NCI-H128 (cell line): Measurements from ENCODE around the gene KLHL7.
"Not testable (repeated sequence)": the region's sequence is repeated elsewhere in the genome, so short reads cannot be mapped to it uniquely, and the experiment has no call there.

Experiments
- DNase-seq: peaks from one replicate; lab custom pipeline; 2025; ENCODE audit not compliant: unreplicated experiment; lab: John Stamatoyannopoulos, UW

KLHL7 gene

DNA sequence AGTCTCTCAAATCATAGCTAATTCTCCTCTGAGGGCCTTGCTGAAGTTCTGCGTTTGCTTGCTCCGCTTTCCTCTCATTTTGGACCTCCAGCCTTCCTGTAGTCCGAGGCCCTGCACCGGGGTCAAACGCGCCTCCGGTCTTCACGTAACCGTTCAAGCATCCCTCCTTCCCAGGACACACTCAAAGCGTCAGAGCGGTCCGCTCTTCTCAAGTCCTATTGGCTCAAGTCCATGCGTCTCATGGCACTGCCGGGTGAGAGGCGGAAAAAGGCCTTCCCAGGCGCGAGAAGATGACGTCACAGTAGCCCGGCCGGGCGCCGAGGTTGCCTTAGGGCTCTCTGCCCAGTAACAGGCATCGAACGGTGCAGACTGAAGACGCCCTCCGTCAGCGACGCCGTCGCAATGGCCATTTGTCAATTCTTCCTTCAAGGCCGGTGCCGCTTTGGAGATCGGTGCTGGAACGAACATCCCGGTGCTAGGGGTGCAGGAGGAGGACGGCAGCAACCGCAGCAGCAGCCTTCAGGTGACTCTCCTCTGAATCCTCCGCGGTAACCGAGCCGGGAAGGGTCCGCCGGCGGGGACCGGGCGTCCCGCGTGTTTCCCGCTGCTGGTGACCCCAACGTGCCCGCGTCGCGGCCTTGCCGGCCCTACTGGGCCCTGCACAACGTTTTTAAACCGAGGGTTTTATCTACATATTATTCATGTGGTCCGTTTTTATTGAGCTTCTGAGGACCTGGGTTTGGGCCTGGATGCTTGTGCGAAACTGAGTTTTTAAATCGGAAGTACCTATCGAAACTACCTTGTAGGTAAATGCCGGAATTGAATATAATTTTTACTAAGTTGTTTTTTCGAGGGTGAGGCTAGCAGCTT lies 76.3 kb downstream of the KLHL7 start, which contains the start of gene NUP42:
Gene NUP42 (plus strand): TSS at position 365 of the 870 bp plus-strand sequence. CDS start 38 bp downstream, at position 403.
- peak; percentile 94 for DNase-seq

DNA sequence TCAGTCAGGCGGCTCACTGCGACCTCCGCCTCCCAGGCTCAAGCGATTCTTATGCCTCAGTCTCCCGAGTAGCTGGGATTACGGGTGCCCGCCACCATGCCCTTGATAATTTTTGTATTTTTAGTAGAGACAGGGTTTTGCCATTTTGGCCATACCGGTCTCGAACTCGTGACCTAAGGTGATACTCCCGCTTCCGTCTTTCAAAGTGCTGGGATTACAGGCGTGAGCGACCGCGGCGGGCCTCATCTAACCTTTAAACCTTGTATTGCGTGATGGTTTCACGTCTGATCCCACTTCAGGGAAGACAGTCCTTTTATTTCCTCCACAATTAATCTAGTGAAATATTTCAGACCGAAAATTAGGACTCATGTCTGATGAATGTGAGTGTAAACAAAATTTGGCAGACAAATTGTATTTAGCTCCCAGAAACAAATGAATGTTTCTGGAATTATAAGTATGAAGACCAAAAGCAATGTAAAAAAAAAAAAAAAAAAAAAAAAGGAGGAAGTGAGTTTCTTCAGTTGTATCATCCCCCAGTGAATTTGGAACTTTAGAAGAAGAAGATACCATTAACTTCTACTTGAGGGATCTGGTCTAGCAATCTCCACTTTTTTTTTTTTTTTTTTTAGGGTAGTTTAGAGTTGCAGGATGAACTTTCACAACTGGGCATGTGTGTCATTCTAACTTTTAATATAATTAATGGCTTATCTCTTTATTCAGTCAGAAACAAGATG lies 77.9 kb downstream of the KLHL7 start:
- DNase-seq = no peak

DNA sequence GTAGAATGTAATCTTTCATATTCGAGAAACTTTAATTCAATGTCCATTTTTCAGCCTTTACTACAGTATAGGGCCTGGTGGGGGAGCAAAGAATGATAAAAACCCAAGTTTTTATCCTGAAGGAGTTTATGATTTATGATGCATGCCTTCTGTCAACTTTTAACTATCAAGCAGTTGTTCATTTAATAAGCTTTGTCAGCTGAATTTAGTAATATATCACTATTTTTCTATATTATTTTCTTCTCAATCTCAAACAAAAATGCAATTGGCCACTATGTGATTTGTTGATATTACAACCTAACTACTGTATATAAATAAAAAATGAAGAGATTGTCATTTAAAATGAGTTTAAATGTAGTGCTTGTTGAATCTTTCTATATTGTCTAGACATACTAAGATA lies 78.7 kb downstream of the KLHL7 start:
- no peak for DNase-seq

DNA sequence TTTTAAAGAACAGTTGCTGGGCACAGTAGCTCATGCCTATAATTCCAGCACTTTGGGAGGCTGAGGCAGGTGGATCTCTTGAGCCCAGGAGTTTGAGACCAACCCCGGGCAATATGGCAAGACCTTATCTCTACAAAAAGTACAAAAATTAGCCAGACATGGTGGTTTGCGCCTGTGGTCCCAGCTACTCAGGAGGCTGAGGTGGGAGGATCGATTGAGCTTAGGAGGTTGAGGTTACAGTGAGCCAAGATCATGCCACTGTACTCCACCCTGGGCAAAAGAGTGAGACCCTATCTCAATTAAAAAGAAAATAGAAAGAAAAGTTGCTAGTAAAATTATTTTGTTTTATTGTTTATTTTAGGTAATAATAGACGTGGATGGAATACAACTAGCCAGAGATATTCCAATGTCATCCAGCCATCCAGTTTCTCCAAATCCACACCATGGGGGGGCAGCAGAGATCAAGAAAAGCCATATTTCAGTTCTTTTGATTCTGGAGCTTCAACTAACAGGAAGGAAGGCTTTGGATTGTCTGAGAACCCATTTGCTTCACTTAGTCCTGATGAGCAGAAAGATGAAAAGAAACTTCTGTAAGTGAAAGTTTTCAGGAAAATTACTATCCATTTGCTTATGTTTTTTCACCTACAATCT lies 79.2 kb downstream of the KLHL7 start:
- no peak for DNase-seq

DNA sequence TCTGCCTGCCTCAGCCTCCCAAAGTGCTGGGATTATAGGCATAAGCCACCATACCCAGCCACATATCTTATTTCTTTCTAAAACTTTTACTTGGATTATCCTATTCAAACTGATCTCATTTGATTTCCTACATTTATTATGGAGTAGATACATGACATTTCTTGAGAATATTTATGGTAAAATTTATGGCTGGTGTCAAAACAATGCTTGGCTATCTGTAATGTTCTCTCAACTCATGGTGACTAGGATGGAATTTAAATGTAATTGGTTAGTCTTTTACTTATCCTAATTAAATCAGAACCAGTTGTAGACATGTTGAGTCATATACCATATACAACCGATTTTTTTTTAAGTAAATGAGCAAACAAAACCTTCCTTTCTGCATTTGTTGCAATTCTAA lies 80.4 kb downstream of the KLHL7 start:
- no peak for DNase-seq

DNA sequence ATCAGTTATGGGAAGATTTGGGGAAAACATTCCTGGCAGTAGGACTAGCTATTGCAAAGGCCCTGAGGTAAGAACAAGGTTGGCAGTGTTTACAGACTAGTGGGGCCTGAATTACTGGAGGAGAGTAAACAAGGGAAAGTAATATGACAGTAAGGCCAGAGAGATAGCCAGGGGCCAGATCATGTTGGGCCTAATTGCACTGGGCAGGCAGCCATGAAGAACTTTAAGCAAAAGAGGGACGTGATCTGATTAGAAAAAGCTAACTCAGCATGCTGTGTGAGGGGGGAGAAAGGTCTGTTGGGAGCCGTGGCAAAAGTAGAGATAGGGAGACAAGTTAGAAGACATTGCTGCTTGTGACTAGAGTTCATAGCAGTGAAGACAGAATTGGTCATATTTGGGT lies 85.4 kb downstream of the KLHL7 start:
- DNase-seq = no peak

DNA sequence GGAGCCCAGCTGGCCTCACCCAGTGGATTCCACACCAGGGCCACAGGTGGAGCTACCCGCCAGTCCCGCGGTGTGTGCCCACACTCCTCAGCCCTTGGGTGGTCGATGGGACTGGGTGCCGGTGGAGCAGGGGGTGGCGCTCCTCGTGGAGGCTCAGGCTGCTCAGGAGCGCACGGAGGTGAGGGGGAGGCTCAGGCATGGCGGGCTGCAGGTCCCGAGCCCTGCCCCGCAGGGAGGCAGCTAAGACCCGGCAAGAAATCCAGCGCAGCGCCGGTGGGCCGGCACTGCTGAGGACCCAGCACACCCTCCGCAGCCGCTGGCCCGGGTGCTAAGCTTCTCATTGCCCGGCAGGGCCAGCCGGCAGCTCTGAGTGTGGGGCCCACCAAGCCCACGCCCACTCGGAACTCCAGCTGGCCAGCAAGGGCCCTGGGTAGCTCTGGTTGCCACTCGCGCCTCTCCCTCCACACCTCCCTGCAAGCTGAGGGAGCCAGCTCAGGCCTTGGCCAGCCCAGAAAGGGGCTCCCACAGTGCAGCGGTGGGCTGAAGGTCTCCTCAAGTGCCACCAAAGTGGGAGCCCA lies 88.2 kb downstream of the KLHL7 start:
- DNase-seq = not testable (repeated sequence)

DNA sequence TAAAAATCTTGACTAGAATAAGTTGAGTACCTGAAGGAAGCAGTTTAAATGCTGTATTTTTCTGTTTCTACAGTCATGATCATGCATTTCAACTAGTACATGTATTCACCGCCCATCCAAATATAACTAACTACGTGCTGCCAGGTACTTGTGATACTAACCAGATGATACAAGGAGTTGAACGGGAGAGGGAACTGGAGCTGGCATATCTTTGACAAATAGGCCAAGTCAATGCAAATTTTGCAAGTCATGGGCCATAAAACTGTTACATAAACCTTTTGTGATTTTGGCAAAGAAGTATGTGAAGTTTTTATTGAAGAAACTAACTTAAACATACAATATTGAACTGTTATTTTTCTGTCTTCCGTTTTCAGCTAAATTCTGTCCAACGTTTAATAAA lies 90.7 kb downstream of the KLHL7 start:
- DNase-seq = no peak

DNA sequence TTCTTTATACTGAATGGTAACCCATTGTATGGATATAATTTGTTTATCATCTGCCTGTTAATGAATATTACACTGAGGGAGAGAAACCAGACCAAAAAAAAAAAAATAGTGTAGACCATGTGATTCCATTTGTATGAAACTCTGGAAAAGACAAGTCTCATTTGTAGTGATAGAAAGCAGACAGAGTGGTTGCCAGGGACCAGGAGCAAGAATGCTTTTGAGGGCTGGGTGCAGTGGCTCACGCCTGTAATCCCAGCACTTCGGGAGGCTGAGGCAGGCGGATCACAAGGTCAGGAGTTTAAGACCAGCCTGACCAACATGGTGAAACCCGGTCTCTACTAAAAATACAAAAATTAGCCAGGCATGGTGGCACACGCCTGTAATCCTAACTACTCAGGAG lies 92.2 kb downstream of the KLHL7 start:
- not testable (repeated sequence) for DNase-seq

DNA sequence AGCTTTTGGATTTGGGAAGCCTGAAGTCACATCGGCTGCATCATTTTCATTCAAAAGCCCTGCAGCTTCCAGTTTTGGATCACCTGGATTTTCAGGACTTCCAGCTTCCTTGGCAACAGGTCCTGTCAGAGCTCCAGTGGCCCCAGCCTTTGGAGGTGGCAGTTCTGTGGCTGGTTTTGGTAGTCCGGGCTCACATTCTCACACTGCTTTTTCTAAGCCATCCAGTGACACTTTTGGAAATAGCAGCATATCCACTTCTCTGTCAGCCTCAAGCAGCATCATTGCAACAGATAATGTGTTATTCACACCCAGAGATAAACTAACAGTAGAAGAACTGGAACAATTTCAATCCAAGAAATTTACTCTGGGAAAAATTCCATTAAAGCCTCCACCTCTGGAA lies 94.7 kb downstream of the KLHL7 start:
- DNase-seq = no peak

DNA sequence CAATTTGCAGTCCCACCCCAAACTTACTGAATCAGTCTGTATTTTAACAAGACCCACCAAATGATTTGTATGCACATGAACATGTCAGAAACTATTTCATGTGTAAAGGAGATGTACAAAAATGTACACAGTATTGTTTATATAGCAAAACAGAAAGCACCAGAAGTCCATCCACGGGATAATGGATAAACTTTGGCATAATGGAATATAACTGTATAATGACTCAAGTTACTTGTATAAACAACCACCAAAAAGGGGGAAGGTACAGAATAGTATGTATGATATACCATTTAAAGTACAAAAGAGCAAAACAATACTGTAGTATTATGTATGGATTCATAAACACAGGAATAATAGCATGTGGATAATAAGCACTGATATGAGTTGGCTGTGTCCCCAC lies 98.7 kb downstream of the KLHL7 start:
- DNase-seq = no peak

DNA sequence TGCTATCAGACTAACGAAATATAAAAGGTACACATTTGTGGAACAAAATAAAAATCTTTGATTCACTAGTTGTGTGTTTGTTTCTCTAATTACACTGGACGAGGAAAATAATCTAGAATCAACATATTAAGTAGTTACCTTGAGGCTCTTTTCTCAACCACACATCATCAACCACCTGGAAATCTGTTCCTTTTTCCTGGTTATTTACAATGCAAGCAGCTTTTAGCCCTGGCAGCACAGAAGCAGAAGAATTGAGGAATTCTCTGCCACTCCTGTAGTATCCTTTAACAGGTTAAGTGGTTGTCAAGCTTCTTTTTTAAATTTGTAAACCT lies 100.0 kb downstream of the KLHL7 start:
- no peak for DNase-seq

DNA sequence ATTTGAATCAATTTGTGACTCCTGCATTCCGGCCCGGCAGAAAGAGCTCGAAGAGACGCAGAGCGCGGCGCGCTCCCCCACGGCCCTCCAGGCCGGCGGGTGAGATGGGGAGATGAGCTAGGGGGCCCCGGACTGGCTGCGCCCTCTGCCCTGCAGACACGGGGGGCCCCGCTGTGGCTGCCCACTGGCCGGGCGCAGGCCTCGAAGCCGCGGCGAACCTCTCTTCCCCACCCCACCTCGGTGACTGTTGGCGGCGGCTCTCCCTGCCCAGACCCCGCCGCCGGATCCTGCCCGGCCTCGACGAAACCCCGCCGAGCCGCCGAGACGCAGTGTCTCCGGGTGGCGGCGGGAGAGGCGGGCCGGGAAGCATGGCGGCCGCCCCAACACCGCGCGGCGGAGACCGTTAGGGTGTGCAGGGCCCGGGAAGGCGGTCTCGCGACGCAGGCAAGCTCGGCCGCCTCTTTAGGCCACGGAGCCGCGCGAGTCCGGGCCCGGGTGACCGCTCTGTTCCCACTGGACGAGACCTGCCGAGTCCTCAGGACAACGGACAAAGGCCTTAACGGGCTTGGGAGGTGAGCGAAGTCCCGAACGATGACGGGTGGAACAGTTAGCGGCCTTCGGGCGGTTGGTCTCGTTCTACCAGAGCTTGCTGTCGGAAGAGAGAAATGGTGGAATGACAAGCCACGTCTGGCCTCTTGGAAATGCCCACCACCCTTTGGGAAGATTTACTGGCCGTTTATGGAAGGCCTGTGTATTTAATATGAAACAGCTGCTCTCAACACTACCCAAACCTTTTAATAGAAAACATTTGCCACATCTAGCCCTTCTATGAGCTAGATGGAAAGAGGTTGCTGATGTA lies 100.6 kb downstream of the KLHL7 start:
- DNase-seq = no peak

DNA sequence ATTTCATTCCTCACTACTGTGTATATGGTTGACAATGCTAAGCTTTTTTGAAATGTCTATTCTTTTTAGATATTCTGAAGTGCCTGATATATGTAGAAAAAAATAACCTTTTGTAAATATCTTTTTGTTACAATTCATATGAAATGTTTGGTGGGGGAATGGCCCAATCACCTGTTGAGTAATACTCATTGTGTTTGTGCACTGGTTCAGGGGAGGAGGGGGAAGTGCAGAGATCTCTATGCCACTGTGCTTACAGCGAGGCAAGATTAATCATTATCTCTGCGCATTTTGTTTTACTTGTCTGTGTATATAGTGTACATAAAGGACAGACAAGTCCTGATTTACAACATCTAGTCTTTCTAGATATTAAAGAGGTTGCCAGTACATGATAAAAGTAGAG lies 101.4 kb downstream of the KLHL7 start:
- DNase-seq = no peak

DNA sequence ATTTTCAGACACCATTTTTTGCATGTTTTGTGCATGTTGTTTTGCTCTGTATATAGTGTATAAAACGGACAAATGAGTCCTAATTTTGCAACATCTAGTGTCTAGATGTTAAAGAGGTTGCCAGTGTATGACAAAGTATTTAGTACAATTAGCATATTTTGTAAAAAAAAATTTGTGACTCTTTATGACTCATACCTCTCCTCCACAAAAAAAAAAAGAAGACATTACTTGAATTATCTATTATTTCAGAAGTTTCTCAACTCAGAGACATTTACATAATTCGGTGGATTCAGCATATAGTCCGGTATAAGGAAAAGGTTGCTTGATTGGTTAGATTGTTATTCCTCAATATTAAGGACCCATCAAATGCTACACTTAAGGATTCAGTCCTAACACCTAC lies 102.3 kb downstream of the KLHL7 start:
- no peak for DNase-seq

DNA sequence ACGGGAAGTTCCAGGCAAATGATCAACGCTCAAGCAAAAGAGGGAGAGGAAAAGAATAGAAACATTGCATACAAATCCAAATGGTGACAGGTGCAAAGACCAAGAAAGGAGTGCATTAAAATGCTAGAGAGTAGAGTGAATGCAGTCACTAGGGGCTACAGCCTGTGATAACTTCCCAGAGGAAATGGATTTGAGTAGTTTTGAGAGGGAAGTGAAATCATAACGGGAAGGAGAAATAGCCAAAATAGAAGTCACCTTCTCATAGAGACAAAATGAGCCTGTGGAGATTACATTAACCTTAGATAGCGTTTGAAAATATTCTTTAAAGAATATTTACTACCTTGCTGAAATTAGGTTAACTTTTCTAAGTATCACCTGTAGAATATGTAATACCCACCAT lies 102.7 kb downstream of the KLHL7 start:
- no peak for DNase-seq

DNA sequence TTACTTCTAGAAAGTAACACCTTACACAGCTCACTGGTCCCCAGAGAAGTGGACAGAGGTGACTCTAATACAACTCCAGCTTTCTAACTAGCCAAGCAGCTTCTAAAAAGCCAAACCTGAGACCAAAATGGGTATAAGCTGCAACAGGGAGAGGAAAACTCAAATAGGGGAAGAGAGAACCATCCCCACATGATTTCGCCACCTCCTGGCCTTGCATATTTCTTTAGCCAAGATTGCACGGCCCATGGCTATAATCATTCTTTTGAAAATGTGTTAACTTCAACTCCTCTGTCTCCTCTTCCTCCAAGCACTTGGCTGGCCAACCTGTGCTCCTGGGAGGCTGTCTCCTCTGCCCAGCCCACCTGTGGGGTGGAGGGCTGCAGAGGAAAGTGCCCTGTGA lies 104.9 kb downstream of the KLHL7 start:
- no peak for DNase-seq

DNA sequence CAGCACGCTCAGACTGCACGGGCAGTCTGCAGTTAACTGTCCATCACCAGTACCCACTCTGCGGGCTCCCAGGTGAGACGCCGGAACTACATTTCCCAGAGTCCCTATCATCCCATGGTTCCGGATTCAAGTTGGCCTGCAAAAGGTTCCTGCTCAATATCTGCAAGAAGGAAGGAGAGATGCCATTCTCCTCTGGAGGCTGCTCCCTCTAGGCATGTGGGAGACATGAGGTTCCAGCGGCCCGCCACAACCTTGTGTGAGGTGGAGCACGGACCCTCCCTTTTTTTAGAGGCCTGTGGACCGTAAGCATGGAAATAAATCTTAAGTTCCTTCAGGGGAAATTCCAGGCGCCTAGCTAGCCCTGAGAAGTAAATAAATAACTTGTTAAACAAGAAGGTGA lies 106.0 kb downstream of the KLHL7 start:
- no peak for DNase-seq

DNA sequence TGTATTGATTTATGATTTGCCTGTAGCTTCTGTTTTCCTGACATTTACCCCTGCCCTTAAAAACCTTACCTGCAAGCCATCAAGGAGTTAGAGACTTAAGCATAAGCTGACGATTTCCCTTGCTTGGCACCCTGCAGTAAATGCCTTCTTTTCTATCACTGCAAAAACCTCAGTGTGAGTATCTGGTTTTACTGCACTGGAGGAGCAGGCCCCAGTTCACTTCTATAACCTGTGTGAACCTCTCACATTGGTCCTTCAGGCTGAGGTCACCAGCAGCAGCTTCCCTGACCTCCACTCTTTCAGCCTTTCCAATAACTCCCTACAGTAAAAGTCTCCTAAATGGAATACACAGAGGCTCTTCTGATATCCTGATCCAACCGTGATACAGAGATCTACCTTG lies 106.8 kb downstream of the KLHL7 start:
- no peak for DNase-seq

DNA sequence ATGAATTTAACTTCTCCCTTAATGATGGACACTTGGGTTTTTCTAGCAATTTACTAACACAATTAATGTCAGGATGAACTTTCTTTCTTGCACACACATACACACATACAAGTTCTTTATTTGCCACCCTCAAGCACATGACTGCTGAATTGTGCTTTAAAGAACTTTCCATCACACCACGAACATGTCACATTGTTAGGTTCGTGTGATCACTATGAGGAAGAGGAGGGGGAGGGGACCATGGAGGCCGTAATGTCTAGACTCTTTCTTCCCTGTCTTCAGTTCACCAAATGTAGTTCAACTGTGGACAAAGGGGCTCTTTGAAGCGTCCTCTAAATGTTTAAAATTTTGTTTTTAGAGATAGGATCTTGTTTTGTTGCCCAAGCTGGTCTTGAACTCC lies 107.3 kb downstream of the KLHL7 start:
- no peak for DNase-seq

DNA sequence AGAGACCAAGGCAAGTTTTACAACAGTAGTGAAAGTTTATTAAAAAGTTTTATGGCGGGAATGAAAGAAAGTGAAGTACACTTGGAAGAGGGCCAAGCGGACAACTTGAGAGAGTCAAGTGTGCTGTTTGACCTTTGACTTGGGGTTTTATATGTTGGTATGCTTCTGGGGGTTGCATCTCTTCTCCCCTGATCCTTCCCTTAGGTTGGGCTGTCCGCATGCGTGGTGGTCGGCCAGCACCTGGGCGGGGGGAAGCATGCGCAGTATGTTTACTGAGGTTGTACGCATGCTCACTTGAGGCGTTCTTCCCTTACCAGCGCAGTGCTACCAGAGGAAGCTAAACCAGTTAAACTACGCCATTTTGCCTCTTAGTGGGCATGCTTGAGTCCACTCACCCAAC lies 108.2 kb downstream of the KLHL7 start:
- no peak for DNase-seq
